Ovary (tissue), 10 donors: ENCODE data around the gene BET1. TPM values are rescaled to one million over a fixed set of nuclear protein-coding genes. Genes with fewer than 3 reads are reported as not detected.

Experiments
- DNase-seq, 5 donors: peaks; one replicate each; pipeline ENCODE4 v3.0.0-alpha.2; 2019 to 2020
- H3K27ac ChIP-seq, 2 donors: fragments of 200-600 bp; one replicate each; pipeline versions ENCODE4 v1.5.1 to v1.8.0; 2019 to 2022
- H3K27me3 ChIP-seq: fragments of 200-600 bp; one replicate; pipeline ENCODE4 v1.8.0; 2022
- H3K36me3 ChIP-seq: fragments of 200-600 bp; sonication (generic); one replicate; pipeline ENCODE4 v1.5.1; 2019
- H3K4me1 ChIP-seq: one replicate; pipeline ENCODE4 v1.8.1; 2013; ENCODE audit warnings: mild to moderate bottlenecking, moderate library complexity; ENCODE audit not compliant: insufficient read depth
- H3K4me3 ChIP-seq: fragments of 200-600 bp; sonication (generic); one replicate; pipeline ENCODE4 v1.5.1; 2017
- H3K9me3 ChIP-seq, 2 donors: fragments of 200-600 bp in 1 of 2; sonication (generic) in 1 of 2; one replicate each; pipeline versions ENCODE4 v1.5.1 to v1.8.1; 2013 to 2019; ENCODE audit warnings: mild to moderate bottlenecking in 1 of 2, moderate library complexity in 1 of 2
- EP300 ChIP-seq: sonication (generic); formaldehyde crosslinking; IDR thresholded peaks from one replicate; pipeline ENCODE4 v1.6.1; 2017; ENCODE audit warnings: antibody characterized with exemption
- POLR2A ChIP-seq: fragments of 450-650 bp; IDR thresholded peaks from one replicate; pipeline ENCODE4 v1.6.1; 2017; ENCODE audit warnings: antibody characterized with exemption, mild to moderate bottlenecking, moderate library complexity
- WGBS, 3 donors: extraction: QIAGEN DNeasy Blood & Tissue Kit in 1 of 3; methylation state at CpG; one replicate each; pipeline versions ENCODE4 v1.1.5 to v1.1.7; 2013 to 2017; 5-methylcytosine and 5-hydroxymethylcytosine counted together
- intact Hi-C, 4 donors: fragments of 100-400 bp; cut with DNase I; formaldehyde crosslinking; loops; one replicate each; pipeline versions ENCODE4 v1.11.0 to v1.15.1; 2022 to 2023
- long read RNA-seq, 3 donors: library from polyadenylated mRNA in 2 of 3; unstranded in 2 of 3; transcript quantifications; one replicate each; pipeline ENCODE4 v2.0.0 and lab custom pipeline, GENCODE V29; 2021 to 2026
- polyA plus RNA-seq, 2 donors: library from polyadenylated mRNA; stranded (reverse); fragments of 200-250 nt in 1 of 2; fragments of 350-450 nt in 1 of 2; fragmentation: Illumina TruSeq in 1 of 2; extraction: RNeasy Lipid Tissue Mini Kit (QIAGEN cat#74804) in 1 of 2; gene quantifications; one replicate each; pipeline ENCODE4 v1.2.3, GENCODE V29; 2013 to 2014
- total RNA-seq, 7 donors: library from RNA; depleted of rRNA in 2 of 7; stranded (reverse); fragments of >200 nt in 2 of 7; fragmentation: NEBNext Ultra II Directional in 3 of 7; extraction: Animal tissue kit (Norgen Biotek cat#: 25700) in 3 of 7; gene quantifications; one replicate each; pipeline versions ENCODE4 v1.1.0 to v1.2.4, GENCODE V29; 2016 to 2023
- TF ChIP-seq, protein P1 (sequence below), 3 donors: fragments of 450-650 bp in 2 of 3; fragments of 200-600 bp in 1 of 3; IDR thresholded peaks; one replicate each; pipeline versions ENCODE4 v1.5.1 to v1.8.0; 2016 to 2022; ENCODE audit warnings: antibody characterized with exemption in 3 of 3, mild to moderate bottlenecking in 1 of 3
- donor health status: DM: no; HTN: no; CAD: no; lungs with moderate emphysema.
- donor health status: DM: no; HTN: no; CAD: no.
- donor health status: Bipolar disorder and iron deficiency.
- donor health status: DM: yes; HTN: yes; CAD: no.
- donor health status: DM: no; HTN: no; CAD: no.
- donor health status: DM: yes; HTN: yes; CAD: no.

Gene BET1, protein sequence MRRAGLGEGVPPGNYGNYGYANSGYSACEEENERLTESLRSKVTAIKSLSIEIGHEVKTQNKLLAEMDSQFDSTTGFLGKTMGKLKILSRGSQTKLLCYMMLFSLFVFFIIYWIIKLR
- total RNA-seq (10 to 100 TPM; 22.9 to 32.1 (median 26.9) TPM), polyA plus RNA-seq (10 to 100 TPM; 26.1 to 35.9 TPM)
- long read RNA-seq, donor 1, transcript BET1-201 (4 exons, 1,504 nt), result major isoform, 53 of 59 reads
- long read RNA-seq, donor 1, partial matches to known transcripts, result 0 of 59 reads
- long read RNA-seq, donor 1, other reads (novel, unspliced or antisense), result 6 of 59 reads
- long read RNA-seq, donor 2, transcript BET1-204 (3 exons, 601 nt), result minor isoform, 7 of 56 reads
- long read RNA-seq, donor 2, transcript BET1-201 (4 exons, 1,504 nt), result major isoform, 49 of 56 reads
- long read RNA-seq, donor 2, partial matches to known transcripts, result 0 of 56 reads
- long read RNA-seq, donor 2, other reads (novel, unspliced or antisense), result 0 of 56 reads
- long read RNA-seq, donor 3, transcript BET1-201 (4 exons, 1,504 nt), result major isoform, 21 of 23 reads
- long read RNA-seq, donor 3, partial matches to known transcripts, result 0 of 23 reads
- long read RNA-seq, donor 3, other reads (novel, unspliced or antisense), result 2 of 23 reads

DNA sequence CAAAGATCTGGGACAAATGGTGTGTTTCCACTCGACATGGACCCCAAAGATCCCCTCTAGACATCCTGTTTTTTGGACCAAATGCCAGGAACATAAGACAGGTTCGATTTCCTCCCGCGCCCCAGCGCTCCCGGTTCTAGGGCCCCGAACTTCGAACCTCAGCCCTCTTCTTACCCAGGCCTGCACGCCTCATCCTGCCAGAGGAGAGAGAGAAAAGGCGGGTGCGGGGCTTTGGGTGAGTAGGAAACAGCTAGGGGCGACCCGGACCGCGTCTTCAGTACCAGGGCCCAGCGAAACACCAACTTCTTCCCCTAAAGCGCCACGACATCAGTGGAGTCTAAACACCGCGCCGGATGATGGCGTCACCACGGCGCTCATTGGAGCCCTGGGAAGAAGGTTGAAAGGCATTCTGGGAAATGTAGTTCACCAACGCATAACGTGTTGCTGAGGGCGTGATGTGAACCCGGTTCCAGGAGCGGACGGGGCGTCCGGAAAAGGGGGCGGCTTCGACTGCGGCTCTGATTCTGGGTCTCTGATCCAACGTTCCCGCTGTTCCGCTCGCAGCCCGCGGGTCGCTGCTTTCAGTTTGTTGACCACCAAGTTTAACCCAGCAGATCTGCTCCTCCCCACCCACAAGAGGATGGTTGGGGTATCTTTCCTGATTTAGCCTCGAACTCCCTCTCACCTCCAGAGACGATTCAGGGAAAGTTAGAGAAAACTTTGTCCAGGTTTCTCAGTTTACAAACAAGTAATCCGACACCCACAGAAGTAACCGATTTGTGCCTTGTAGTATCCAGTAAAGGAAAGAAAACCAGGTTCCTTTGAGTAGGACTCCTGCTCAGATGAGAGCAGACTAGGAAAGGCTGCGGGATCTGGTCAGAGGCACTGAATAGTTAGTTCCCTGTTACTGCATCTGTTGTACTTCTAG, at the start of gene BET1:
Gene BET1 (minus strand): TSS at position 332 of the 928 bp plus-strand sequence. CDS start 139 bp downstream, at position 193.
- Histone ChIP-seq H3K9me3 (no peaks in the 10 kb centered on the region), H3K4me1 (peaks cover 2% of the 10 kb centered on the region), H3K27me3 (no peaks in the 10 kb centered on the region), H3K27ac (peak within 1 kb of the TSS; percentile 56 to 77), H3K36me3 (no peaks in the 10 kb centered on the region), H3K4me3 (peak within 1 kb of the TSS; percentile 73)
- TF ChIP-seq, protein P1, sequence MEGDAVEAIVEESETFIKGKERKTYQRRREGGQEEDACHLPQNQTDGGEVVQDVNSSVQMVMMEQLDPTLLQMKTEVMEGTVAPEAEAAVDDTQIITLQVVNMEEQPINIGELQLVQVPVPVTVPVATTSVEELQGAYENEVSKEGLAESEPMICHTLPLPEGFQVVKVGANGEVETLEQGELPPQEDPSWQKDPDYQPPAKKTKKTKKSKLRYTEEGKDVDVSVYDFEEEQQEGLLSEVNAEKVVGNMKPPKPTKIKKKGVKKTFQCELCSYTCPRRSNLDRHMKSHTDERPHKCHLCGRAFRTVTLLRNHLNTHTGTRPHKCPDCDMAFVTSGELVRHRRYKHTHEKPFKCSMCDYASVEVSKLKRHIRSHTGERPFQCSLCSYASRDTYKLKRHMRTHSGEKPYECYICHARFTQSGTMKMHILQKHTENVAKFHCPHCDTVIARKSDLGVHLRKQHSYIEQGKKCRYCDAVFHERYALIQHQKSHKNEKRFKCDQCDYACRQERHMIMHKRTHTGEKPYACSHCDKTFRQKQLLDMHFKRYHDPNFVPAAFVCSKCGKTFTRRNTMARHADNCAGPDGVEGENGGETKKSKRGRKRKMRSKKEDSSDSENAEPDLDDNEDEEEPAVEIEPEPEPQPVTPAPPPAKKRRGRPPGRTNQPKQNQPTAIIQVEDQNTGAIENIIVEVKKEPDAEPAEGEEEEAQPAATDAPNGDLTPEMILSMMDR (IDR thresholded peaks at IDR 0.05), result peak in 1 of 3 donors; percentile 9
- no peak for TF ChIP-seq EP300
- peak; percentile 91 for TF ChIP-seq POLR2A
- intact Hi-C loops, result loop anchor here in 1 of 4 donors (10.0 kb wide), 1 partner anchor 99 kb away; the partner anchor contains the start of gene GNGT1
- peak; percentile 93 to 96 (median 94) for DNase-seq
- 0% methylated on average over 47 of the region's 47 CpGs for WGBS, 3 donors

DNA sequence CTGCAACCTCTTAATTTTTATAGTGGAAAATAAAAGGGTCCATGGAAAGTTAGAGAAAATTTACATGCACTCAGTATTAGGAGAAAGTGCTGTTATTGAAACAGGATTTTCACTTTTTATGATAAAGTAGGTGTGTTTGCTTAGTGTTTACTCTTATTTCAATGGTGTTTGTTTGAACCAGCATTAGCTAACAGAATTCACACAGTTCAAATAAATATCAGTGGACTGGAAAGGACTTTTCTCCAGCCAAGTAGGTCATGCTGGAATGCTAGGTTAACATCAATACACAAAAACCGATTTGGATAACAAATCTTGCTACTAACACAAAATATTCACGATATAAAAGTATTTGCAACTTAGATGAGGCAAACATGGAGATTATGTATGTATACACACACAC, 49.4 kb upstream of the BET1 start:
- no peak overlapping the region for H3K27ac ChIP-seq
- H3K36me3 ChIP-seq, result no peaks in the 10 kb centered on the region
- WGBS, 3 donors, result 24 to 51% (median 31%) methylated on average over 2 of the region's 2 CpGs
- H3K4me3 ChIP-seq, result no peak overlapping the region
- DNase-seq, result no peak
- H3K4me1 ChIP-seq, result no peaks in the 10 kb centered on the region
- no peaks in the 10 kb centered on the region for H3K27me3 ChIP-seq
- H3K9me3 ChIP-seq, result no peaks in the 10 kb centered on the region
- no peak for TF ChIP-seq POLR2A
- intact Hi-C loops, result no loop called here

DNA sequence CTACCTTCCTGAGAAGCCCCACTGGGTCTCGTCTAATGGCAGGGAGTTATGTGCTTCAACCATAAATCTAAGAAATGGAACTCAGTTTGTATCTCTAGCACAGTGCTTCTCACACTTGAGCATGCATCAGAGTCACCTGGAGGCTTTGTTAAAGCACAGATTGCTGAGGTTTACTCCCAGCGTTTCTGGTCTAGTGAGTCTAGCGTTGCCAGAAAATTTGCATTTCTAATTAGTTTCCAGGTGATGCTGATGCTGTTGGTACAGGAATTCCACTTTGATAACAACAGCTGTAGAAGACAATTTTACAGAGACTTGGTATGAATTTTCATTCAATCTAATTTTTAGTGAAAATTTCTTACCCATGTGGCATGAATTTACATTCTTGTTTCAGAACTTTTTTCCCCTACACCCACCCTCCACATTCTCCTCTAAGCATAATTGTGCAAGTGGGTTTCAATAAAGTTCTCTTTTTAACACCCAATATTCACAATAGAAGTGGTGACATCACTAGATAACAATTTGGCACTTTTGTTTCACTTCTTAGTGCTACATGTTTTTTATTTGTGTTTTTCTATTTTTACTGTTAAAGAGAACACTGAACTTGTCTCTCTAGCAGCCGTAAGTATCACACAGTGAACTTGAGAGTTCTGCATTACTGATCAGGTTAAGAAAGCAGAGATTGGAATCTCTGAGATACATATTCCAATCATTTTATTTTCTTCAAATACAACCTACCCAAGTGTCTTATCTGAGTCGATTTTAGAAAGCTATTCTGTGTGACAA, 48.4 kb upstream of the BET1 start:
- intact Hi-C loops, result no loop called here
- 39 to 55% (median 50%) methylated on average over 5 of the region's 5 CpGs for WGBS, 3 donors
- DNase-seq, result no peak
- H3K27ac ChIP-seq, result no peak overlapping the region
- TF ChIP-seq, protein P1 (IDR thresholded peaks at IDR 0.05), result no peak
- TF ChIP-seq EP300 (no peak), POLR2A (no peak)
- no peaks in the 10 kb centered on the region for H3K27me3 ChIP-seq
- no peak overlapping the region for H3K4me3 ChIP-seq
- H3K4me1 ChIP-seq, result no peaks in the 10 kb centered on the region
- H3K36me3 ChIP-seq, result no peaks in the 10 kb centered on the region
- H3K9me3 ChIP-seq, result no peaks in the 10 kb centered on the region

DNA sequence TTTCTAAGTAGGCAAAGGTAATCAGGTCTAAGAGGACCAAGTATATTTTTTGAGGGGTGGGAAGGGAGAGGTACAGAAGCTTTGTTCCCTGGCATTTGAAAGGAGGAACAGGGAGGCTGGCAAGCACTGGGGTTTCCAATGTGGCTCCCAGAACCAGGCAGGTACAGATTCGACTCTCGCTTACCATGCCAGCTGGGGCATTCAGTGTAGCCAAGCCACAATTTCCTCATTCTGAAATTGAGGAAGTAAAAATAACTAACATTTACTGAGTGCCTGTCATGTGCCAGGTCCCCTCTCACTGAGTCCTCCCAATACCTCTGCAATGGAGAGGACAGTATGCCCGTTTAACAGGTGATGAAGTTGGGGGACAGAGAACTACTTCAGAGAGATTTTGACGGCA, 45.9 kb upstream of the BET1 start:
- no peak for TF ChIP-seq POLR2A
- no peak for TF ChIP-seq EP300
- TF ChIP-seq, protein P1 (IDR thresholded peaks at IDR 0.05), result no peak
- WGBS, 3 donors, result 75 to 95% (median 90%) methylated on average over 4 of the region's 4 CpGs

More for the DNA sequence above, 45.9 kb upstream of the BET1 start:
- no peaks in the 10 kb centered on the region for H3K9me3 ChIP-seq
- no peak overlapping the region for H3K27ac ChIP-seq
- intact Hi-C loops, result no loop called here
- no peaks in the 10 kb centered on the region for H3K27me3 ChIP-seq
- H3K36me3 ChIP-seq, result no peaks in the 10 kb centered on the region
- DNase-seq, result no peak
- H3K4me3 ChIP-seq, result no peak overlapping the region
- H3K4me1 ChIP-seq, result no peaks in the 10 kb centered on the region
